Vagina (tissue), 2 donors: ENCODE measurements around the gene C11orf68. TPM values are rescaled to one million over a fixed set of nuclear protein-coding genes. Genes with fewer than 3 reads are reported as not detected.

Experiments
- DNase-seq, 2 donors: peaks; one replicate each; pipeline ENCODE4 v3.0.0-alpha.2; 2017; ENCODE audit errors: extremely low spot score in 2 of 2
- H3K27ac ChIP-seq: fragments of 200-600 bp; sonication (generic); one replicate; pipeline ENCODE4 v1.5.1; 2019
- H3K27me3 ChIP-seq: fragments of 200-600 bp; sonication (generic); one replicate; pipeline ENCODE4 v1.5.1; 2019
- H3K36me3 ChIP-seq, 2 donors: fragments of 200-600 bp; sonication (generic); one replicate each; pipeline ENCODE4 v1.5.1; 2017 to 2019
- H3K4me1 ChIP-seq: fragments of 200-600 bp; sonication (generic); one replicate; pipeline ENCODE4 v1.5.1; 2019
- H3K4me3 ChIP-seq, 2 donors: fragments of 200-600 bp; sonication (generic); 1 replicate in 1 of 2; 2 replicates in 1 of 2; pipeline ENCODE4 v1.5.1; 2016 to 2019
- H3K9me3 ChIP-seq: fragments of 200-600 bp; sonication (generic); one replicate; pipeline ENCODE4 v1.5.1; 2019
- POLR2A ChIP-seq, 2 donors: fragments of 450-650 bp; IDR thresholded peaks; one replicate each; pipeline ENCODE4 v1.6.1; 2017; ENCODE audit warnings: antibody characterized with exemption in 2 of 2, mild to moderate bottlenecking in 2 of 2, moderate library complexity in 2 of 2
- POLR2AphosphoS5 ChIP-seq, 2 donors: sonication (generic); formaldehyde crosslinking; IDR thresholded peaks; one replicate each; pipeline ENCODE4 v1.9.0; 2017; ENCODE audit warnings: antibody characterized with exemption in 2 of 2, mild to moderate bottlenecking in 2 of 2, low read depth in 1 of 2; ENCODE audit not compliant: insufficient read depth in 1 of 2
- intact Hi-C: fragments of 100-400 bp; cut with DNase I; formaldehyde crosslinking; loops from one replicate; pipeline ENCODE4 v1.15.1; 2023
- total RNA-seq: library from RNA; depleted of rRNA; stranded (reverse); fragments of >200 nt; gene quantifications from one replicate; pipeline ENCODE4 v1.2.3, GENCODE V29; 2016
- TF ChIP-seq, protein P1 (sequence below), 3 experiments: fragments of 450-650 bp in 2 of 3; fragments of 200-600 bp in 1 of 3; sonication (generic) in 1 of 3; IDR thresholded peaks; one replicate each; pipeline ENCODE4 v1.5.1; 2017 to 2019; ENCODE audit warnings: antibody characterized with exemption in 3 of 3, mild to moderate bottlenecking in 2 of 3, moderate library complexity in 2 of 3

The C11orf68 gene
- total RNA-seq, 1 donor from 2014 or later = 21.1 TPM

DNA sequence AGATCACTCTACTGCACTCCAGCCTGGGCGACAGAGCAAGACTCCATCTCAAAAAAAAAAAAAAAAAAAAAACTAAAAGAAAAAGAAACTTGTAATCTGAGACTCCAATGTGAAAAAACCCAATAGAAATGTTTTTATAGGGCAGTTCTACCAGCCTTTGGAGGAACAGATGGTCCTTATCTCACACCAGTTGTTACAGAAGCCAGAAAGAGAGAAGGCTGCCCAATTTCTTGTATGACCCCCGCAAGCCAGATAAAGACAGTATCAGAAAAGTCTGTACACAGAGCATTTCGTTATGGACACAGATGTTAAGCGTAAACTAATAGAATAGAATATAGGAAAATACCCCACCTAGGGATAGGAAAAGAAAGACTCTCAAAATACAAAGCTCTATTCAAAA is 15.2 kb upstream of the C11orf68 start:
- Histone ChIP-seq H3K9me3 (no peaks in the 10 kb centered on the region), H3K27me3 (no peaks in the 10 kb centered on the region), H3K36me3 (no peaks in the 10 kb centered on the region), H3K4me1 (no peaks in the 10 kb centered on the region), H3K4me3 (no peak overlapping the region), H3K27ac (no peak overlapping the region)
- TF ChIP-seq, protein P1, sequence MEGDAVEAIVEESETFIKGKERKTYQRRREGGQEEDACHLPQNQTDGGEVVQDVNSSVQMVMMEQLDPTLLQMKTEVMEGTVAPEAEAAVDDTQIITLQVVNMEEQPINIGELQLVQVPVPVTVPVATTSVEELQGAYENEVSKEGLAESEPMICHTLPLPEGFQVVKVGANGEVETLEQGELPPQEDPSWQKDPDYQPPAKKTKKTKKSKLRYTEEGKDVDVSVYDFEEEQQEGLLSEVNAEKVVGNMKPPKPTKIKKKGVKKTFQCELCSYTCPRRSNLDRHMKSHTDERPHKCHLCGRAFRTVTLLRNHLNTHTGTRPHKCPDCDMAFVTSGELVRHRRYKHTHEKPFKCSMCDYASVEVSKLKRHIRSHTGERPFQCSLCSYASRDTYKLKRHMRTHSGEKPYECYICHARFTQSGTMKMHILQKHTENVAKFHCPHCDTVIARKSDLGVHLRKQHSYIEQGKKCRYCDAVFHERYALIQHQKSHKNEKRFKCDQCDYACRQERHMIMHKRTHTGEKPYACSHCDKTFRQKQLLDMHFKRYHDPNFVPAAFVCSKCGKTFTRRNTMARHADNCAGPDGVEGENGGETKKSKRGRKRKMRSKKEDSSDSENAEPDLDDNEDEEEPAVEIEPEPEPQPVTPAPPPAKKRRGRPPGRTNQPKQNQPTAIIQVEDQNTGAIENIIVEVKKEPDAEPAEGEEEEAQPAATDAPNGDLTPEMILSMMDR (IDR thresholded peaks at IDR 0.05) = no peak
- TF ChIP-seq POLR2A (IDR thresholded peaks at IDR 0.05) (no peak), POLR2AphosphoS5 (IDR thresholded peaks at IDR 0.05; ENCODE audit: insufficient read depth in 1 of 2, low read depth in 1 of 2) (no peak)
- no peak for DNase-seq
- intact Hi-C loops = no loop called here

DNA sequence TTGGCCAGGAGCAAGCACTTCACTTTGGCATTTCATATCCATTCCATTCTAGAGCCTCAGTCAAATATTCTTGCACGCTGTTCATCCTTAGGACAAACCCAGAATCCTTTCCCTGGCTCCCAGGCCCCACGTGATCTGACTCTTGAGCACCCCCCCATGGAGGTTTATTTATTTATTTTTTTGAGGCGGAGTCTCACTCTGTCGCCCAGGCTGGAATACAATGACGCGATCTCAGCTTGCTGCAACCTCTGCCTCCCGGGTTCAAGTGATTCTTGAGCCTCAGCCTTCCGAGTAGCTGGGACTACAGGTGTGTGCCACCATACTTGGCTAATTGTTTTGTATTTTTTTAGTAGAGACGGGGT is 13.7 kb upstream of the C11orf68 start:
- no peak overlapping the region for H3K4me3 ChIP-seq
- no peaks in the 10 kb centered on the region for H3K9me3 ChIP-seq
- TF ChIP-seq POLR2AphosphoS5 (IDR thresholded peaks at IDR 0.05; ENCODE audit: insufficient read depth in 1 of 2, low read depth in 1 of 2) (no peak), POLR2A (IDR thresholded peaks at IDR 0.05) (no peak)
- TF ChIP-seq, protein P1 (IDR thresholded peaks at IDR 0.05) = no peak
- no peak for DNase-seq
- no peaks in the 10 kb centered on the region for H3K27me3 ChIP-seq
- H3K4me1 ChIP-seq = no peaks in the 10 kb centered on the region
- no peaks in the 10 kb centered on the region for H3K36me3 ChIP-seq
- no peak overlapping the region for H3K27ac ChIP-seq
- intact Hi-C loops = no loop called here

DNA sequence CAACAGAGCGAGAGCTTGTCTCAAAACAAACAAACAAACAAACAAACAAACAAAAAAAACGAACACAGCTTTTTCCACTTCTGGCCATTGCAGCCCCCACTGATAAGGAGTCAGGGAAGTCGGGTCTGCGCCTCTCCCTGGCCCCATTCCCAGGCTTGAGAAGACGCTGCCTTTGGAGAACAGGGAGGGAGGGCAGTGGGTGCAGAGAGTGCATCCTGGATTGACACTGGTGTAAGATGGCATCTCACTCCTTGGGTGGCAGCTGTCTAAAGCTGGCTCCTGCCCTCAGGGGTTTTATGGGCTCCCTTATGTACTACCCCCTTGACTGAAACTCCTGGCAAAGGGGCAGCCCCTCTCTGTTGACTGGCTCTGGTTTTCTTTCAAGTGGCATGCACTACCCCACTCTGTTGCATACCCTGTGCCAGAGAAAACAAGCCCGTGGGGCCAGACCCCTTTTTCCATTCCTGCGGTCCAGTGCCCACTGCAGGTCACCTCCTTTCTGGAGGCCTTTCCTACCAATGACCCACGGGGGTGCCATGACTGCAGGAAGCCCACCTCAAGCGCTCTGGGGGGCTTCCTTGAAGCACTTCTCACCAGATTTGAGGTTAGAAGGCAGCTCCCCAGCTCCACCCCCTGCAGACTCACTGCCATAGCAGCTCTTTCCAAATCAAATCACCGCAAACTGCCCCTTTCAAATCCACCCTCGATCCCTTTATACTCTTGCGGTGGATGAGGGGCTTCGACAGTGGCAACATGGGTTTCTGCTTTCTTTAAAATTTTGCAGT is 13.1 kb upstream of the C11orf68 start:
- H3K4me3 ChIP-seq = no peak overlapping the region
- TF ChIP-seq POLR2A (IDR thresholded peaks at IDR 0.05) (no peak), POLR2AphosphoS5 (IDR thresholded peaks at IDR 0.05; ENCODE audit: insufficient read depth in 1 of 2, low read depth in 1 of 2) (no peak)
- TF ChIP-seq, protein P1 (IDR thresholded peaks at IDR 0.05) = no peak
- no peaks in the 10 kb centered on the region for H3K36me3 ChIP-seq
- no peaks in the 10 kb centered on the region for H3K4me1 ChIP-seq
- no peak for DNase-seq
- intact Hi-C loops = no loop called here
- H3K27ac ChIP-seq = no peak overlapping the region
- H3K27me3 ChIP-seq = no peaks in the 10 kb centered on the region
- H3K9me3 ChIP-seq = no peaks in the 10 kb centered on the region

DNA sequence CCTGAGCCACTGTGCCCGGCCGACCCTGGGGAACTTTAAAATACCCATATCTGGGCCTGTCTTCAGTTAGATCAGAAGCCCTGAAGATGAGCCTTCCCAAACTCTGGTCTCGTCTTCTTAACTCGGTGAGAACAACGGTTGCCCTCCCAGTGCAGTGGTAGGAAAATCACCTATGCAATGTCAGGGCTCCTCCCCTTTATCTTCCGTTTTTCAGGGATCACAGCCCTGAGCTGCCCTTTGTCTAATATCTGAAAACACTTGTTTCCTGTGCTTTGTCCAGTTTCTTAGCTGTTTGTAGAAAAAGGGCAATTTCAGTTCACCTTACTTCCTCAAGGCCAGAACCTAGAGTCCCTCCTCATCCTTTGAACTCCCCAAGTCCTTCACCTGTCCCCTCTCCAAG is 9.8 kb upstream of the C11orf68 start:
- TF ChIP-seq POLR2AphosphoS5 (IDR thresholded peaks at IDR 0.05; ENCODE audit: insufficient read depth in 1 of 2, low read depth in 1 of 2) = no peak
- TF ChIP-seq POLR2A (IDR thresholded peaks at IDR 0.05) = no peak
- TF ChIP-seq, protein P1 (IDR thresholded peaks at IDR 0.05) = no peak
- Histone ChIP-seq H3K36me3 (peaks cover 0 to 2% of the 10 kb centered on the region in 2 donors), H3K27ac (no peak overlapping the region), H3K9me3 (no peaks in the 10 kb centered on the region), H3K4me1 (no peaks in the 10 kb centered on the region), H3K4me3 (no peak overlapping the region), H3K27me3 (no peaks in the 10 kb centered on the region)
- intact Hi-C loops = no loop called here
- DNase-seq = no peak

DNA sequence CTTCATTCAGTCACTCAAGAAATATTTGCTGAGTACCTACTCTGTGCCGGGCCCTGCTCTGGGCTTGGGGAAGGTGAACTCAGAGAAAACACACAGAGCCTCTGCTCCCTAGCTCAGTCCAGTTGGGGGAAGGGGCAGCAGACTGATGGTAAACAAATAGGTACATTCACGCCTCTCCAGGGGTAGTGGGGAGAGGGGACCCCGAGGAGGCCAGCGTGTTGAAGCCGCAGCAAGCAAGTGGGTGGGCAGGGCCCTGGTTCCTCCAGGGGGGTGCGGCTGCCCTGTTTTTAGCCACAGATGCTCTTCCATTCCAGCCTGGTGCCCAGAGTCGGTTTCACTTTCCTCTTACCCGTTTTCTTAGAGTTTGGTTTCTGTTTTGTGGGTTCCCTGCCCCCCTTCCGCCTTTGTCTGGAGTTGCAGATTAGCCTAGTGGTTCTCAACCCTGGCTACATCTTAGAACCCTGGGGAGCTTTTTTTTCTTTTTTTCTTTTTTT is 9.1 kb upstream of the C11orf68 start:
- H3K36me3 ChIP-seq = peaks cover 0 to 6% of the 10 kb centered on the region in 2 donors
- no peak for TF ChIP-seq POLR2AphosphoS5 (IDR thresholded peaks at IDR 0.05; ENCODE audit: insufficient read depth in 1 of 2, low read depth in 1 of 2)
- TF ChIP-seq, protein P1 (IDR thresholded peaks at IDR 0.05) = no peak
- TF ChIP-seq POLR2A (IDR thresholded peaks at IDR 0.05) = no peak
- H3K27me3 ChIP-seq = no peaks in the 10 kb centered on the region
- DNase-seq = no peak
- no peak overlapping the region for H3K4me3 ChIP-seq
- H3K9me3 ChIP-seq = no peaks in the 10 kb centered on the region
- intact Hi-C loops = no loop called here
- no peak overlapping the region for H3K27ac ChIP-seq
- no peaks in the 10 kb centered on the region for H3K4me1 ChIP-seq
